Cardiac muscle cell (in vitro differentiated cells and primary cell): Measurements from ENCODE around the gene ZYX. TPM values are rescaled to one million over a fixed set of nuclear protein-coding genes. Genes with fewer than 3 reads are reported as not detected.

Experiments used
- DNase-seq, 2 donors: peaks; one replicate each; pipeline versions ENCODE4 v3.0.0 to v3.0.0-alpha.2; 2010 to 2017; ENCODE audit warnings: low read depth in 1 of 2, low spot score in 1 of 2
- H3K27ac ChIP-seq: fragments of 200-600 bp; sonication (generic); 2 replicates; pipeline ENCODE4 v1.5.1; 2016
- H3K27me3 ChIP-seq: fragments of 200-600 bp; sonication (generic); 2 replicates; pipeline ENCODE4 v1.6.0; 2016; ENCODE audit warnings: control low read depth
- H3K36me3 ChIP-seq: fragments of 200-600 bp; sonication (generic); 2 replicates; pipeline ENCODE4 v1.5.1; 2016; ENCODE audit warnings: control low read depth
- H3K4me1 ChIP-seq: fragments of 200-600 bp; sonication (generic); 2 replicates; pipeline ENCODE4 v1.8.1; 2017; ENCODE audit warnings: low read depth, mild to moderate bottlenecking, mixed run types
- H3K4me3 ChIP-seq: fragments of 200-600 bp; sonication (generic); 2 replicates; pipeline ENCODE4 v1.5.1; 2016; ENCODE audit warnings: mild to moderate bottlenecking
- H3K9me3 ChIP-seq: fragments of 200-600 bp; sonication (generic); 2 replicates; pipeline ENCODE4 v1.5.1; 2017; ENCODE audit warnings: low read depth, mild to moderate bottlenecking, control low read depth
- polyA plus RNA-seq: library from polyadenylated mRNA; unstranded; fragments of >200 nt; fragmentation: Nextera tagmentation; extraction: Ambion mirVana; gene quantifications from 2 replicates; pipeline ENCODE4 v1.2.1, GENCODE V29; 2016
- total RNA-seq: library from RNA; depleted of rRNA; stranded (reverse); fragments of >200 nt; gene quantifications from 2 replicates; pipeline ENCODE4 v1.2.3, GENCODE V29; 2016
- TF ChIP-seq, protein P1 (sequence below): IDR thresholded peaks from 2 replicates; pipeline ENCODE4 v1.5.1; 2012; ENCODE audit warnings: low read depth, mild to moderate bottlenecking, low read length

Gene ZYX
- total and polyA plus RNA-seq, 2 experiments from 2014 or later: 57.2 to 98.4 TPM

DNA sequence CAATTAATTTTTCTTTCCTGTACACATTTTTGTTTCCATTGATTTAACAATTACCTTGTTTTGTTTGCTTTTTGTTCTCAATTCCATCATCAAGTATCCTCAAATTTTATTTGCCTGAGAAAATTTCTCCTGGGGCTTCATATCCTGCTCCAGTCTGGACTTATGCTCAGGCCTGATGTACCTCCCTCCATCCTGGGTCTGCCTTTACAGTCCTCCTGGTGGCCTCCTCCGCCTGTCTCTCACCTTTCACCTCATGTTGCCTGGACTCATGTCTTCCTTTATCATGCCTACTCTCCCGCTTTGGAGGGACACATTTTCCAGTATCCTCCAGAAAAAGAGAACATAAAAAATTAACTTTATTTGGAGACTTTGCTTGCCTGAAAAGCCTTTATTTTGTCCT lies 50.0 kb downstream of the ZYX start:
- no peak for DNase-seq
- H3K36me3 ChIP-seq: no peaks in the 10 kb centered on the region
- TF ChIP-seq, protein P1, sequence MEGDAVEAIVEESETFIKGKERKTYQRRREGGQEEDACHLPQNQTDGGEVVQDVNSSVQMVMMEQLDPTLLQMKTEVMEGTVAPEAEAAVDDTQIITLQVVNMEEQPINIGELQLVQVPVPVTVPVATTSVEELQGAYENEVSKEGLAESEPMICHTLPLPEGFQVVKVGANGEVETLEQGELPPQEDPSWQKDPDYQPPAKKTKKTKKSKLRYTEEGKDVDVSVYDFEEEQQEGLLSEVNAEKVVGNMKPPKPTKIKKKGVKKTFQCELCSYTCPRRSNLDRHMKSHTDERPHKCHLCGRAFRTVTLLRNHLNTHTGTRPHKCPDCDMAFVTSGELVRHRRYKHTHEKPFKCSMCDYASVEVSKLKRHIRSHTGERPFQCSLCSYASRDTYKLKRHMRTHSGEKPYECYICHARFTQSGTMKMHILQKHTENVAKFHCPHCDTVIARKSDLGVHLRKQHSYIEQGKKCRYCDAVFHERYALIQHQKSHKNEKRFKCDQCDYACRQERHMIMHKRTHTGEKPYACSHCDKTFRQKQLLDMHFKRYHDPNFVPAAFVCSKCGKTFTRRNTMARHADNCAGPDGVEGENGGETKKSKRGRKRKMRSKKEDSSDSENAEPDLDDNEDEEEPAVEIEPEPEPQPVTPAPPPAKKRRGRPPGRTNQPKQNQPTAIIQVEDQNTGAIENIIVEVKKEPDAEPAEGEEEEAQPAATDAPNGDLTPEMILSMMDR: no peak
- no peaks in the 10 kb centered on the region for H3K27me3 ChIP-seq
- no peaks in the 10 kb centered on the region for H3K9me3 ChIP-seq
- H3K4me3 ChIP-seq: no peak overlapping the region
- no peaks in the 10 kb centered on the region for H3K4me1 ChIP-seq
- no peak overlapping the region for H3K27ac ChIP-seq

DNA sequence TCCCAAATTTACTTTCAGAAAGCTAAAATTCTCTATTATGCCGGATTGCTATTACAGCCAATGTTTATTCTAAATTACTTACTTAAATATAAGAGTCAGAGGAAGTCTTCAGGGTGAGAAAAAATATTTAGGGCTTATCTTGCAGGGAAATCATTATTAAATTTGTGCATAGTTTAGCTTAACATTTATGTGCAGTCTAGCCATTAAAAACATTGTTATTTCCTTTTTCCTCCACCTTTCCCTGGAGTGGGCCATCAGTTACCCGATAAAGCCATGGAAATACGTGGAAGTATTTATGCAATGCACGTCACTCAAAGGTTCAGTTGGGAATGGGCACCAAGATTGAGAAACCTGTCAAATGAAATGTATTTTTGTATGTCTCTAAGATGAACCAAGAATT lies 52.6 kb downstream of the ZYX start:
- H3K36me3 ChIP-seq: no peaks in the 10 kb centered on the region
- H3K4me3 ChIP-seq: no peak overlapping the region
- H3K4me1 ChIP-seq: no peaks in the 10 kb centered on the region
- H3K27ac ChIP-seq: no peak overlapping the region
- TF ChIP-seq, protein P1: no peak
- DNase-seq: no peak
- no peaks in the 10 kb centered on the region for H3K27me3 ChIP-seq
- H3K9me3 ChIP-seq: no peaks in the 10 kb centered on the region

DNA sequence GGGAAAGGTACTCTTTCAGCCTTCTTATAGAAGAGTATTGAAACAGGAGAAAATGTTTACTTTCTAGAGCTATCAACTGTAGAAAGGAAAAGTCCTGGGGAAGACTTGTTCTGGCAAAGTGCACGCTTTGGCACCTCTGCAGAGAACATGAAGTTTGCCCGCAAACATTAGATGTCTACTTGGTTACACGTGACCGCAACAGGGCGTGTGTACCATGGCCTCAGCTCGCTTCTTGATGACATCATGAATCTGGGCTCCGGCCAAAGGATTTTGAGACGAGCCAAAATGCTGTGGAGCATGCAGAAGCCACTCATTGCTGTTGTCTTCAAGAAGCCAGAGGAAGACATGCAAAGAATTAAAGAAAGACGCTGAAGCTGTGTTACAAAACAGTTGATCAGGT lies 53.5 kb downstream of the ZYX start:
- DNase-seq: peak in 1 of 2 donors; percentile 70
- Histone ChIP-seq H3K36me3 (no peaks in the 10 kb centered on the region), H3K4me1 (no peaks in the 10 kb centered on the region), H3K4me3 (no peak overlapping the region), H3K27ac (no peak overlapping the region), H3K27me3 (no peaks in the 10 kb centered on the region), H3K9me3 (no peaks in the 10 kb centered on the region)
- TF ChIP-seq, protein P1: no peak

DNA sequence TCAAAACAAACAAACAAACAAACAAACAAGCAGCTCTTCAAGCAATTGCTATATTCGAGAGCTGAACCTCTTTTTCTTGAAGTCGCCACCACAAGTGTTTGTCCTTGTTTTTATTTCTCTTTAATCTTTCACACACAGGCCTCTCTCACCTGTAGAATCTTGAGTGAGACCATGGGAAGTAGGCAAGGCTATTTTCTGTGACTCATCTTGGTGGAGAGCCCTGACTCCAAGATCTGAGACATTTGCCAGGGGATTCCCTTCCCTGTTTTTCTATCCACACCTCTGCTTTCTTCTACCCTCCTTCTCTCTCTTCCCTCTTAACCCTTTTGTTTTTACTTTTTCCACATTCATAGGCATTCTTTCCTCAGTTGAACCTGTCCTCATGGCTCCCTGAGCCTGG lies 54.1 kb downstream of the ZYX start:
- no peaks in the 10 kb centered on the region for H3K9me3 ChIP-seq
- no peaks in the 10 kb centered on the region for H3K27me3 ChIP-seq
- DNase-seq: no peak
- H3K27ac ChIP-seq: no peak overlapping the region
- H3K4me1 ChIP-seq: no peaks in the 10 kb centered on the region
- TF ChIP-seq, protein P1: no peak
- H3K4me3 ChIP-seq: no peak overlapping the region
- H3K36me3 ChIP-seq: no peaks in the 10 kb centered on the region

DNA sequence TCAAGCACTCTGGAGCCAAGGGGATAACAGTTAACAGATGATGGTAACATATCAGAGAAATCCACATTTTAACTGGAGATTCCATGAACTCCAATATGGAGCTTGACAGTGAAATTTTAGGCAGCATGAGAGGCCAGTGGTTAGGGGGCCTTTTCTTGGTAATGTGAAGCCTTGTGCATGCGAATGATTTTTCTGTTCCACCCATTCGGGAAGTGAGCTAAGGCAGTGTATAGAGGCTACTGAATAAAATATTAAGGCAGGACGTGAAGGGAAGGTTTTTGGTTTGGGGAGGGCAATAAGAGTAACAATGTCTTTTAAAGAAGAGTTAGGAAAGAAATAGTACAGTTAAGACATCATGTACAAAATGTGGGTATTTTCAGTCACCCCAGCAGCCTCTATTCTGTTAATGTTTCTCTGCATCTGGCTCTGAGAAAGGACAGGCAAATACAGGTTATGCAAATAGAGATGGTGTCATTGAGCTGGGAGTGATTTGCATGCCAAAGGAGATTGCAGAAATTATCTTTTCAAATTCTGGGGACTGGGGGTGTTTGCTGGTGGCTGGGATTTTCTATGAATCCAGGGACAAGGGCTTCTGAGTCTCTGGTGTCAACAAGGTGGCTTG lies 55.3 kb downstream of the ZYX start:
- H3K27ac ChIP-seq: no peak overlapping the region
- no peak overlapping the region for H3K4me3 ChIP-seq
- DNase-seq: no peak
- H3K9me3 ChIP-seq: no peaks in the 10 kb centered on the region
- H3K36me3 ChIP-seq: no peaks in the 10 kb centered on the region
- H3K4me1 ChIP-seq: no peaks in the 10 kb centered on the region
- TF ChIP-seq, protein P1: no peak
- no peaks in the 10 kb centered on the region for H3K27me3 ChIP-seq
